GM20000 (cell line): Measurements from ENCODE around the gene MAG.
"Not testable (repeated sequence)": the region's sequence is repeated elsewhere in the genome, so short reads cannot be mapped to it uniquely, and the experiment has no call there.

Source experiments
- DNase-seq: peaks from one replicate; pipeline ENCODE4 v3.0.0; 2012; ENCODE audit warnings: low spot score
- CTCF ChIP-seq: IDR thresholded peaks from 2 replicates; pipeline ENCODE4 v1.5.1; 2012; ENCODE audit warnings: mild to moderate bottlenecking, control low read depth; ENCODE audit errors: extremely low read depth, missing control alignments

MAG gene

GRCh38 chr19:35279374-35279773 lies 12.6 kb upstream of the MAG start:
- no peak for TF ChIP-seq CTCF

GRCh38 chr19:35279985-35280821 lies 11.8 kb upstream of the MAG start:
- no peak for TF ChIP-seq CTCF
- no peak for DNase-seq

More at GRCh38 chr19:35279374-35279773, 12.6 kb upstream of the MAG start:
- no peak for DNase-seq

- no peak for TF ChIP-seq CTCF
- no peak for DNase-seq
Observed at GRCh38 chr19:35281303-35281702, 10.7 kb upstream of the MAG start.

- DNase-seq: no peak
- TF ChIP-seq CTCF: no peak
Observed at GRCh38 chr19:35284153-35285094, 7.5 kb upstream of the MAG start.

GRCh38 chr19:35285095-35285449 lies 6.9 kb upstream of the MAG start:
- no peak for TF ChIP-seq CTCF
- DNase-seq: no peak

- not testable (repeated sequence) for DNase-seq
Observed at GRCh38 chr19:35285465-35285864, 6.5 kb upstream of the MAG start.

GRCh38 chr19:35286101-35286500 lies 5.9 kb upstream of the MAG start:
- not testable (repeated sequence) for DNase-seq

- TF ChIP-seq CTCF: no peak
- no peak for DNase-seq
Observed at GRCh38 chr19:35287713-35288112, 4.2 kb upstream of the MAG start.
